LNCAP (cell line): ENCODE data around the gene LIPC.

Experiments used
- CTCF ChIP-seq: fragments of 450-650 bp; IDR thresholded peaks from 2 replicates; pipeline ENCODE4 v1.5.1; 2017; ENCODE audit warnings: mild to moderate bottlenecking

Gene LIPC

GRCh38 chr15:58442122-58442521 is 10.3 kb downstream of the LIPC start:
- TF ChIP-seq CTCF: no peak

- TF ChIP-seq CTCF: no peak
Measured at GRCh38 chr15:58443308-58443707, 11.5 kb downstream of the LIPC start.

DNA sequence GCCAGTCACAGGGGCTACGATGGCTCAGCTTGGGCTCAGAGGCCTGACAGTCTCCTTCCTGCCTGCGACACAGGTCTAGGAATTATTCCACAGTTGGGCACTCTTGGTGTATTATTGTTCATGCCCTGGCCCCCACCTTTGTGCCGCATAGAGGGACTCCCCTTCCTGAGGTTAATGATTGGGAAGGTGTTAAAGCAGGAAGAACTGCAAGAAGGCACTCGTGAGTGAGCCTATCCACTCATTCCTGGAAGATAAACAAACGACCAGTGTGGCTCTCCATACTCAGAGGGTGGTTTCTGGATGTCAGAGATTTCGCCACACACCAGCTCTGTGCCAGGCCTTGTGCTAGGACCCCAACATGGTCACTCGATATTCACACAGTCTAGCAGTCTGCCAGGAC is 12.3 kb downstream of the LIPC start:
- no peak for TF ChIP-seq CTCF

DNA sequence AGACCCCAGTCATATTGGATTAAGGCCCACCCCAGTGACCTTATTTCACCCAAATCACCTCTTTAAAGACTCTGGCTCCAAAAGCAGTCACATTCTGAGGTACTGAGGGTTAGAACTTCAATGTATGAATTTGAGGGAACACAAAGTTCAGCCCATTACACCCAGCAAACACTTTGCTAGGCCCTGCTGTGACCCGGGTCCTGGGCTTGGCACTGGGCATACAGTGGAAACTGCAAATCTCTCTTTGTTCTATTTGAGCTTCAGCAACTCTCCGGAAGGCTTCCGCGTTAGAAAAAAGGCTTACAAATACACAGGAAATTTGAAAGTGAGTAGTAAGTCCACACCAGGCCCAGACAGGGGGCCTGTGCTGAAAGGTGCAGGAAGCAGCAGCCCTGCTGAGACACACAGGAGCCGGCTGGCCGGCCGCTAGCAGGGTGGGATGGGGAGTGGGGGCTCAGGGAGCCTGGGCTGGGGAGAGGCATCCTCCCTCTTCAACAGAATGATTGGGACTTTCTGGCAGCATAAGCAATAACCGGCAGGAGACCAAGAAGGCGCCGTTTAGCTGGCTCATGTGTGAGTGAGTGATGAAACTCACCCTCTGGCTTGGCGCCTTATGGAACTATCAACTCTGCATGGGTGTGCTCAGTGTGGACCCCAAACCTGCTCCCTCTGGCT is 13.0 kb downstream of the LIPC start:
- TF ChIP-seq CTCF: no peak

GRCh38 chr15:58445865-58446264 is 14.1 kb downstream of the LIPC start:
- TF ChIP-seq CTCF: no peak

DNA sequence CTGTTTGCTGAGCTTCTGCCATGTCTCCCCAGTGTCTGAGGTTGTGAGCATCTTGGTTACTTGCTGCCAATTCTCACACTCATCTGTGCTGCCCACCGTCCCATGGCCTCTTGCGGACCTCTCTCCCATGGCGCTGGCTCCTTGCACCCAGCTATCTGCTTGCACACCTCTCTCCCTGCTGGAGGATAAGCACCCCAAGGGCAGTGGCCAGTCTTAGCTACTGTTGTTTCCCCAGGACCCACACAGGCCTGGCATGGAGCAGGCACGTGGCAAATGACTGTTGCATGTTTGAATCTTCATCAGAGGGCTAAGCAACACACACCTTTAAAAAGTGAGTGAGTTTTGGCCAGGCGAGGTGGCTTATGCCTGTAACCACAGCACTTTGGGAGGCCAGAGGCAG is 14.7 kb downstream of the LIPC start:
- TF ChIP-seq CTCF: no peak

DNA sequence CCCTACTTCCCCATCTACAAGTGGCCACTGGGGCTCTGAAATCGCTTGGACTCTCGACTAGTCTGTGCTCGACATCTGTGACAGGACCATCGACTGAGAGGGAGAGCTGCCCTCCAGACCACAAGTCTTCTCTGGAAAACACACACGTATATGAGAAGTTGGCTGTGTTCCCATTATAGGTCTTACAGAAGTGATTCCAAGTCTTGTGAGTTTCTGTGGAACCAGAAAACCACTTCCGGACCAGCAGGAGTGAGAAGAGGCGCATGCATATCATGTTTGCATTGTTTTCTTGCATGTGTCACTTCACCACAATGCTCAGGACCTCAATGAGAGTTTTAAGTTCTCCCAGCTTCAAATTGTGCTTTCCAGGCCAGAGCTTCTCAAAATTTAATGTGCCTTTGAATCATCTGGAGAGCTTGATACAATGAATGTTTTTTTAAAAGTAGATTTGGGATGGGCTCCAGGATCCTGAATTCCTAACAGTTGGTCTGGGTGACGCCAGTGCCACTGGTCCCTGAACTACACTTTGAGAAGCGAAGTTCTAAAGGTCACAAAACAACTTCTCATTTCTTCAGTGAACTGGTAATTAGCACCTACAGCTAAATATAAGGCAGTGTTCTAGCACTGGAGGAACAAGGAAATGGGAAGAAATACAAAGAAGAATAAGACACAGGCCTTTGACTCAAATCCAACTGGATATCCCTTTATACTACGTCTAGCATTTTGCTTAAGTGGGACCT is 15.7 kb downstream of the LIPC start:
- TF ChIP-seq CTCF: no peak
